NCI-H345 (cell line): Measurements from ENCODE around the gene TMCO4.
"Not testable (repeated sequence)": the region's sequence is repeated elsewhere in the genome, so short reads cannot be mapped to it uniquely, and the experiment has no call there.

Experiments
- DNase-seq: peaks from one replicate; lab custom pipeline; 2025; lab: John Stamatoyannopoulos, UW

The TMCO4 gene

GRCh38 chr1:19637606-19638005 lies 162.1 kb downstream of the TMCO4 start:
- no peak for DNase-seq

GRCh38 chr1:19636749-19637148 lies 163.0 kb downstream of the TMCO4 start:
- DNase-seq: not testable (repeated sequence)

DNA sequence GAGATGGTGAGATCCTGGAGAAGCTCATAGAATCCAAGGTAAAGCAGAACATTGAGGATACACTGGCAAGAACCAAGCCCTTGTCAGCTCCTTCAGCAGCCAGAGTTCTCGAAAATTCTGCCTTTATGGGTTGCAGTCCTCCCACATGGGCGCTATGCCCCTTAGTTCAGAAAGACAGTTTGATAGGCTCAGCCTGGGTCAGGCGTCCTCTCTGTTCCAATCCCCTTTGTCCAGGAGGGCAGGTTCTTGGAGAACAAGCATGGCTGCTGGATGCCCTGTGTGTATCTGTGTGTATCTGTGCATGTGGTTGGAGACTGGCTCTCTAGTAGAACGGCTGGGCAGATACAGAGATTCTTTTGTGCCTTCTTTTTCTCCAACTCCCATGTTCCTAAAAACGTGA lies 163.7 kb downstream of the TMCO4 start:
- no peak for DNase-seq

GRCh38 chr1:19635646-19636045 lies 164.1 kb downstream of the TMCO4 start:
- no peak for DNase-seq

DNA sequence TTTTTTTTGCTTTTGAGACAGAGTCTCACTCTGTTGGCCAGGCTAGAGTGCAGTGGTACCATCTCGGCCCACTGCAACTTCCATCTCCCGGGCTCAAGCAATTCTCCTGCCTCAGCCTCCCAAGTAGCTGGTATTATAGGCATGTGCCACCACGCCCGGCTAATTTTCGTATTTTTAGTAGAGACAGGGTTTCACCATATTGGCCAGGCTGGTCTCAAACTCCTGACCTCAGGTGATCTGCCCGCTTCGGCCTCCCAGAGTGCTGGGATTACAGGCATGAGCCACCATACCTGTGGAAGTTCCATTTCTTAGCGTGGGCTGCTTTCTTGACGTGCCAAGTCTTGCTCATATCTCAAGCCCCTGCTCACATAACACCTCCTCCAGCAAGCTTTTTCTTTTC lies 164.7 kb downstream of the TMCO4 start:
- not testable (repeated sequence) for DNase-seq

DNA sequence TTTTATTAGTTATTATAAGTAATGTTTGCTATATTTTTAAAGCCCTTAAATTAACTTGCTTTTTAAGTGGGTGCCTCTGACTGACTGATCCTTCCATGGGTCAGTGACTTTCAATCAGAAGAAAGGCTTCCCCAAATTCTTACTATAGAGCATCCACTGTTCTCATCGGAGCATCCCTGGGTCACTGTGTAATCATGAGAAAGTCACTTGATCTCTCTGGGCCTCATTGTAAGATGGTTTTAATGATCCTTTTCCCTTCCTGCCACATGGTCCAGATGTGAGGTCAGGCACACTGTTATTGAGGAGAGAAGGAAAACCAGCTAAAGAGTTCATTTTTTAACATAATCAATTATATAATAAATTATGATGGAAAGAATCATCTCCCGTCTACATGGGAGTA lies 166.6 kb downstream of the TMCO4 start:
- no peak for DNase-seq
